ENCODE data around the gene MBTD1.
"Not testable (repeated sequence)": the region's sequence is repeated elsewhere in the genome, so short reads cannot be mapped to it uniquely, and the experiment has no call there.

The MBTD1 gene

DNA sequence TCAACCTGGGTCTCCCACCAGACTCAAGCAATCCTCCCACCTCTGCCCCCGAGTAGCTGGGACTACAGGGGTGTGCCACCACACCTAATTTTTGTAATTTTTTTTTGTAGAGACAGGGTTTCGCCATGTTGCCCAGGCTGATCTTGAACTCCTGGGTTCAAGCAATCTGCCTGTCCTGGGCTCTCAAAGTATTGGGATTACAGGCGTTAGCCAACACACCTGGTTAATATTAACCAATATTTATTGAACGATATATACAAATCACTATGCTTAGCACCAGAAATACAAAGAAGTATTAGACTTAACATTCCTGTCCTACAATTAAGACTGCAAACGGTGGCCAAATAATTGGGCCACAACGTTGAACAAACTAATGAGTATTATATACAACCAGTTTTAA is 4.2 kb downstream of the MBTD1 start:
- no peak for DNase-seq (ENCODE audit: low read depth)

DNA sequence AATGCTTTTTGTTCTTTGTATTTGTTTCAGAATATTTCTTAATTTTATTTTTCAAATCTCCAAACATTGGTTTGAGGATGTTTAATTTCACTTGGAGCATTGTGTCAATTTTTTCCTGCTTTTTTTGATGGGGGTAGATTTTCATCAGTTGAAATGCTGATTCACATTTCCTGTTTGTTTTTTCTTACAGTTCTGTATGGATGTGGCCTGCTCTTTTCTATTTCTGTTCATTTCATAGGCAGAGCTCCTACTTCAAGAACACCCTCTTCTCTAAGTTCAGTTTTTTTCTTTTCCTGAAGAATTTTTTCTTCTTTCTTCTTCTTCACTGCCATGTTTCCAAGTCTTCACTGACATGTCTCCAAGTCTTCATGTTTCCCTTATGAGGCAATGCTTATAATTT is 8.8 kb downstream of the MBTD1 start:
- no peak for DNase-seq (ENCODE audit: low read depth)

DNA sequence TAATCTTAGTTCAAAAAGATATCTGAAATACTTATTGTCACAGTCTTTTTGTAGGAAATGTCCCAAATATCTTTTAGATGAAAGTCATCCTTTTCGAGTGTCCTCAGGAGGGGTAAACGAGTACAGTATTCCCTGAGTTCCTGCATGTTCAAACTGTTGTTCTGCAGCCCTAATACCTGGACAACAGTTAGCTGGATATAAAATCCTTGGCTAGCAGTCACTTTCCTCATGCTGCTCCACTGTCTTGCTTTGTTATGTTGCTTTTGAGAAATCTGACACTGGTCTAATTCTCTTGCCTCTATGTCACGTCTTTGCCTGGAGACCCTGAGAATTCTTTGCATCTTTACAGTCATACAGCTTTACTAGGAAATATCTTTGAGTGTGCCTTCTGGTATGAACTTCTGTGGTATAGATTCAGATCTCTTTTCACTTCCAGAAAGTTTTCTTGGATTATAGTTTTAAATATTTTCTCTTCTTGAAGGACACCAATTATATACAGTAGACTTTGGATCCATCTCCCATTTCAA is 9.5 kb downstream of the MBTD1 start:
- no peak for DNase-seq (ENCODE audit: low read depth)

DNA sequence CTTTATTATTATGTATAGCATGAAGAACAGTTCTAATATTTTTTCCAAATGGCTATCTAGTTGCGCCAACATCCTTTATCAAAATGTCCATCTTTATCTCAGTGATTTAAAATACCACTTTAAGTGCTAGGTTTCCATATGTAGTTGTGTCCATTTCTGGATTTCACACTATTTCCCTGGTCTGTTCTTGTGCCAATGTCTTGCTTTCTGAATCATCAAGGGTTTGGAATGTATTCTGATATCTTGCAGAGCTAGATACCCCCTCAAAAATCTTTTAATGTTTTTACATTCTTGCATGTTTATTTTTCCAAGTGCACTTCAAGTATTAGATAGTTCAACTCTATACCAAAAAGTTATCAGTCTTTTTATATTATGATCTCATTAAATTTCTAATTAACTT is 14.3 kb downstream of the MBTD1 start:
- no peak for DNase-seq (ENCODE audit: low read depth)

DNA sequence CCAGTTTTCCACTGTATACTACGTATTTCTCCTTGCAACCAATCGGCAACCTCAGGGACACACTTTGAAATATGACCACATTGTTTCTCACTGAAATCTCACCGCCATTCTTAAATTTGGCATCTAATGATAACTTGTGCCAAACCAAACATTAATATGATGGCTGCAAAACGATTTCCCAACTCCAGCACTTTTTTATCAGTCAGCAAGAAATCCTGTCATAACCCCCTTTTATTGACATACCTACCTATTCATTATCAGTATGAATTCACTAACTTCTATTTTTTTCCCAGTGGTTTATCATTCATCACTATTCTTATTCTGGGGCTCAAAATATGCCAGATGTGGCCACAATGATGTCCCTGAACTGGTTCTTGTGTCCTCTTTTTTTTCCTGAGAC is 15.8 kb downstream of the MBTD1 start:
- no peak for DNase-seq (ENCODE audit: low read depth)

DNA sequence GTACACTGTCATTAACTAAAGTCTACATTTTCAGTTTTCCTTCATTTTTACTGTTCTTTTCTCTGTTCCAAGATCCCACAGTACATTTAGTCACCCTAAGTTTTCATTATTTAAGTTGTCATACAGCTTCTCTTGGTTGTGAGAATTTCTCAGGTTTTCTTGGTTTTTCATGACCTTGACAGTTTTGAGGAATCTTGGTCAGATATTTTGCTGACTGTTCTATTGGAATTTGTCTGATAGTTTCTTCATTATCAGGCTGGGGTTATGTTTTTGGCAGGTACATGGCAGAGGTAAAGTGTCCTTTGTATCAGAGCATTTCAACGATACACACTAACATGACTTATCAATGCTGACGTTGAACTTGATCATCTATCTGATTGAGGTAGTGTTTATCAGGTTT is 19.6 kb downstream of the MBTD1 start:
- no peak for DNase-seq (ENCODE audit: low read depth)

DNA sequence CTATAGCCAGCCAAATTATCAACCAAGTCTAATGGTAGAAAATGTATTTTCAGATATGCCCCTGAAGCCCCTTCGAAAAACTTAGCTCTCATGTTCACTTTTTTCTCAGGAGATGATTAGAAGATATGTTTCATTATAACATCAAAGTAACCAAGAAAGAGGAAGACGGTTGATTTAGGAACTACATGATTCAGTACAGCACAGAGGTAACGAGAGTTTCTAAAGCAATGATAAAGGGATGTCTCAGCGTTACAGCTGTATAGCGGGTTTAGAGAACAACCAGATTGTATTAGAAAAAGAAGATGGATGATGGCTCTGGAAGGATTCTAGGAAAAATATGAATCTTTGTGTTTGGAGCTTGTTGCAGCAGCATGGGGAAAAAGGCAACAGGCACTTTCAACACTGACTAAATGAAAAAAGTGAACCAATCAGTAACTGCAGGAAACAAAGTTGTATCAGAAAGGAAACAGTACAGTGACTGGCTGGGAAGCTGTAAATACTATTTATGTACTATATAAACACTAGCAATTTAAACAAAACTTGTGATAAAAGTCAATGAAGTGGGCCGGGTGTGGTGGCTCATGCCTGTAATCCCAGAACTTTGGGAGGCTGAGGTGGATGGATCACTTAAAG is 21.5 kb downstream of the MBTD1 start:
- no peak for DNase-seq (ENCODE audit: low read depth)

DNA sequence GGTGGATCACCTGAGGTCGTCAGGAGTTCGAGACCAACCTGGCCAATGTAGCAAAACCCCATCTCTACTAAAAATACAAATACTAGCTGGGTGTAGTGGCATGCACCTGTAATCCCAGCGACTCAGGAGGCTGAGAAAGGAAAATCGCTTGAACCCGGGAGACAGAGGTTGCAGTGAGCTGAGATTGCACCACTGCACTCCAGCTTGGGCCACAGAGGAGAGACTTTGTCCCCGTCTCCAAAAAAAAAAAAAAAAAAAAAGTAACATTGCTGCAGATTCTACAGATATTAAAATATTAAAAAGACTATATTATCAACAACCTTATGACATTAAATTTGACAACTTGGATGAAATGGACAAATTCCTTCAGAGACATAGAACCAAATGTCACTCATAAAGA is 25.7 kb downstream of the MBTD1 start:
- no peak for DNase-seq (ENCODE audit: low read depth)

DNA sequence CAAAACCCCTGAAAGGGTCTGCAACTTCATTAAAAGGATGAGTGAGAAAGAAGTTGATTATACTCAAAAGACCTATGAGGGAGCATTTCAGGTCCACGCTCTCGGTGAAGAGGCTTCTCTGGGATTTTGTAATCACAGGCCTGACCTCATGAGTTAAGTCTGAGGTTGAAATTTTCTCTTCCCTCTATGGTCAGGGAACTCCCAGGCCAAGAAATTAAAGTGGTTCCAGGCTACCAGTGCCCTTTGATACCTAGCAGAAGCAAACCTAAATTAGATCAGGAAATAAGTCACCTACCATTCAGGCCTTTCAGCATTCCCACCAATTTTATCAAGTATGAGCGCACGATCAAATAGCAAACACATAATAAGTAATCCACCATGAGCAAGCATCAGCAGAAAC is 27.9 kb downstream of the MBTD1 start:
- DNase-seq (ENCODE audit: low read depth) = no peak

DNA sequence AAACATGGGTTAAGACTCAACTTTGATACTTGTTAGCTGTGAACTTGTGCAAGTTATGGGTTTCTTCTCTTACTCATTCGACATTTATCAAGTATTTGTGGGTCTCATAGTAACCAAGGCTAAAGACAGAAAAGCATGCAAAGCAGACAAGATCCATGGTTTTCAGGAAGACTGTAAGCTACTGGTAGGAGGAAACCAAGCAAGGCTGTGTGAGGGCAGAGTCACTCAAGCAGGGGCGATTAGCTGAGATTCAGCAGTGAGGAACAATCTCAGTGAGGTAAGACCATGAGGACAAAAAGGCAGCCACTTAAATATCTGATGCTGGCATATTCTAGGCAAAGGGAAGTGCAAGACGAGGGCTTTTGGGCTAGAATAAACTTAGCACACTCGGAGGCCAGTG is 29.5 kb downstream of the MBTD1 start:
- DNase-seq (ENCODE audit: low read depth) = no peak

DNA sequence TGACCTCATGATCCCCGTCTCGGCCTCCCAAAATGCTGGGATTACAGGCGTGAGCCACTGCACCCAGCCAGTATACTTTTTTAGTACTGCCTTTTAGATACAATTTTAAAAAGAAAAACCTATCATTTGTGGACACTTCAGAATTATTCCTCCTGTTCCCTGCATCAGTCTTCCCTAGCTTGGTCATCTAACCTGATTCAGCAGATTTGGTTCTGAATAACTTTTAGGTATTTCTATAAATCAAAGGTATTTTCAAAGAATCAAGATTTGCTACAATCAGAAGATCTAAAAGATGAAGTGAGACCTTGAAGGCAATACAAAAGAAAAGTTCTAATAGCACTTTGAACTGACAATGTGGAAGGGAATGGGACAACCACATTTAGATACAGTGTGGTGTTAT is 30.0 kb downstream of the MBTD1 start:
- DNase-seq (ENCODE audit: low read depth) = no peak

DNA sequence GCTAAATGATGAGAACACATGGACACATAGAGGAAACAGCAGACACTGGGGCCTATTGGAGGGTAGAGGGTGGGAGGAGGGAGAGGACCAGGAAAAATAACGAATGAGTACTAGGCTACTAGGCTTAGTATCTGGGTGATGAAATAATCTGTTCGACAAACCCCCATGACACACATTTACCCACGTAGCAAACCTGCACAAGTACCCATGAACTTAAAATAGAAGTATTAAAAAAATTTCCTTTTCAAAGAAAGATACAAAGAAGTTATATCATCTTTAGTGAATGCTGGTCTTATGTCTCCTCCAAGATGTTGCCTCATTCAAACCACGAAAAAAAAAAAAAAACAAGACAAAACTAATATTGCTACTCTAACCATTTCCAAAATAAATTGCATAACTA is 31.7 kb downstream of the MBTD1 start:
- peak; percentile 49 for DNase-seq (ENCODE audit: low read depth)

DNA sequence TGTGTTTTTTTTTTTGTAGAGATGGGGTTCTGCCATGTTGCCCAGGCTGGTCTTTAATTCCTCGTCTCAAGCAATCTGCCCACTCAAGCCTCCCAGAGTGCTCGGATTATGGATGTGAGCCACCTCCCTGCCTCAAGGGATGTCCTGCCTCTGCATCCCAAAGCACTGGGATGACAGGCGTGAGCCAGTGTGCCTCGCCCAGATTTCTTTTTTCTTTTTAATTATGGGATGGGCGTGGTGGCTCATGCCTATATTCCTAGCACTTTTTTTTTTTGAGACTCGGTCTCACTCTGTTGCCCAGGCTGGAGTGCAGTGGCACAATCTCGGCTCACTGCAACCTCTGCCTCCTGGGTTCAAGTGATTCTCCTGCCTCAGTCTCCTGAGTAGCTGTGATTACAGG is 34.3 kb downstream of the MBTD1 start:
- not testable (repeated sequence) for DNase-seq (ENCODE audit: low read depth)

DNA sequence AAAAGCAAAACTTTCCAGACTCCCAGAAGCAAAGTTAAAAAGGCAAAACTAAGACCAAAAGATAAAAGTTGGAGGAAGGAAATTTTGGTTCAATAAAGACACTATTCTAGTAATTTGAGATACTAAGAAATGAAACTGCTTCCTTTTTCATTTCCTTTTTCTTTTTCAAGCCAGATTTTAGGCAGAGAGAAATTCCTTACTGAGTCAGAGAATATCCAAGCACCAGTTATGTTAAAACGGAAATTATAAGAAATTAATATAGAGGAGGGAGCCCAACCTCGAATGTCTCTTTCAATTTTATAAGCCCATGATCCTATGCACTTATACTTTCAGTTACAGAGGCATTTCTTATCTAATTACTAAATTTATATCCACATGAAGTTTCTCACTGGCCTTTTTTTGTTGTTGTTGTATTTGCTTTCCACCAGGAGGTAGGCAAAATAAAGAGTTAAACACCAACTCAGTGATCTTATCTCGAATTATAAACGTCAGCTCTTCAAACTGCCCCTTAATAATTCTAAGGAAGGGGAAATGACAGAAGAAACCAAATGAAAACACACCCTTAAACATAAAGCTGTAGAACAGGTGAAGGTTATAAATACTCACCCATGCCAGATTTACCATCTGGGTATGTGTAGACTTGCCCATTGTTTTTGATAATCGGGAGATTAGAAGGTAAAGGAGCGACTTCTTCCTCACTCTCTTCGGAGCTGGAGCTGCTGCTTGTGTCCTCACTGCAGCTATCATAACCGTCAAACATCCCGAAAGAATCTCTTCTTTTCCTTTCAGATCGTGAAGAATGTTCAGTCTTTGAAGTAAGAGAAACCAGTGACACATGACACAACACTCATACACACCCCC is 35.2 kb downstream of the MBTD1 start:
- DNase-seq (ENCODE audit: low read depth) = no peak

DNA sequence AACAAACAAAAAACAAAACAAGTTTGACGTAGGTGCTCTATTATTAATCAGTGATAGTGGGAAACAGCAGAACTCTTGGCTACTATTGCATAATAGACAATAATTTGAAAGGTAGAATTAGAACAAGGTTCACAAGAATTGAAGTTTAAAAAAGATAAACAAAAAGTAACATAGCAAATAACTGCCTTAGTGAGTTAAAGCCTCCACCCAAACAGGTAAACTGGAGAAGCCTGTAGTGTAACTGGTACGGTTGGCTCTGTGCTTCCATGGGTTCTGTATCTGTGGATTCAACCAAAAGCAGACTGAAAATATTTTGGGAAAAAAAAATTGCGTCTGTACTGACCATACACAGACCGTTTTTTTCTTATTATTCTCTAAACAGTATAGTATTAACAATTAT is 38.5 kb downstream of the MBTD1 start:
- no peak for DNase-seq (ENCODE audit: low read depth)

DNA sequence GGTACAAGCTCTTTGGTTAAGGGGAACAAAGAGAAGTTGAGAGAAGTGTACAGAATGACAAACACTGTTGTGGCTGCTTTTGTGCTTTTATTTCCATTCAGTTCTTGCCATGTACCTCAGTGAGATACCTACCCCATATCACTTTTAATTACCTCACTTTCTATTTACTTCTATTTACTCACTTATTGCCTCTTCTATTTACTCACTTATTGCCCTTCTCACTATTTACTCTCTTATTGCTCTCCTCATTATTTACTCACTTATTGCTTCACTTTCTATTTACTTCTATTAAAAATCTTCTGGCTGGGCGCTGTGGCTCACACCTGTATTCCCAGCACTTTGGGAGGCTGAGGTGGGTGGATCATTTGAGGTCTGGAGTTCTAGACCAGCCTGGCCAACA is 41.9 kb downstream of the MBTD1 start:
- no peak for DNase-seq (ENCODE audit: low read depth)

DNA sequence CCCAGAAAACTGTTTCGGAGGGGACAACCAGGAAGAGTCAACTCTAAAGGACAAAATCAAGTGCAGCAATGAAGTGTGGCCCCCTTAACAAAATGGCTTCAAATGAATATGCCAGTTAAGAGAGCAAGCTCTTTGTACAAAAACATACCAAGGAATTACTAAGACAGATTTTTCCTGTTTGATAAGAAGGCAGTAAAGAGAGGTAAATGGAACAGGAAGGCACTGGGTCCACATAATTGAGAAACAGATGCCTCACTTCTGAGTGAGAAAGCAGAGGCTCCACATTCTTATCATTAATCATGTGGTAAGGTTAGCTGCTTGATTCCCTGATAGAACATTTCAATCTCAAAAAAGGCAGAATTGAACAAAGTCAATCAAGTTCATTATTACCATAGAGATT is 44.9 kb downstream of the MBTD1 start:
- DNase-seq (ENCODE audit: low read depth) = no peak

DNA sequence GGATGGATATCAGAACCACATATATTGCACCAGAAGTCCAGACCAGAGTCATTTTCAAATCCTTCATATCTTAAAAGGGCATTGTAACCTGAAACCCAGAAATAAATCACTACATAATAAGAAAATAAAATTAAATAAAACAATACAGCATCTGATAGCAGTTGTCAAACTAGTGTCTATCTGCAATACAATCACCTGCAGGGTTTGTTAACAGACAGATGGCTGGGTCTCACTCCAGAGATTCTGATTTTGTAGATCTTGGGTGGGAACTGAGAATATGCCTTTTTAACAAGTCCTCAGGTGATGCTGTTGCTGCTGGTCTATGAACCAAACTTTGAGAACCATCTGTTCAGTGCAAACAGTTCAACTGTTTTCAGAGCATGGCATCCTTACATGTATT is 56.0 kb downstream of the MBTD1 start:
- no peak for DNase-seq (ENCODE audit: low read depth)

DNA sequence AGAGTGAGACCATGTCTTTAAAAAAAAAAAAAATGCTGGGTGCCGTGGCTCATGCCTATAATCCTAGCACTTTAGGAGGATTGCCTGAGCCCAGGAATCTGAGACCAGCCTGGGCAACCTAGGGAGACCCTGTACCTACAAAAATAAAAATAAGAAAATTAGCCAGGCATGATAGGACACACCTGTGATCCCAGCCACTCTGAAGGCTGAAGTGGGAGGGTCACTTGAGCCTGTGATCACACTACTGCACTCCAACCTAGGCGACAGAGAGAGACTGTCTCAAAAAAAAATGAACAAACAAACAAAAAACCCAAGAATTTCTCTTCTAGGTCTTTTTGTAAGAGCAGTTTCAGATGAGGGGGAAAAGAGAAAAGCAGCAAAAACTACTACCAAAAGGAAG is 59.0 kb downstream of the MBTD1 start:
- no peak for DNase-seq (ENCODE audit: low read depth)

DNA sequence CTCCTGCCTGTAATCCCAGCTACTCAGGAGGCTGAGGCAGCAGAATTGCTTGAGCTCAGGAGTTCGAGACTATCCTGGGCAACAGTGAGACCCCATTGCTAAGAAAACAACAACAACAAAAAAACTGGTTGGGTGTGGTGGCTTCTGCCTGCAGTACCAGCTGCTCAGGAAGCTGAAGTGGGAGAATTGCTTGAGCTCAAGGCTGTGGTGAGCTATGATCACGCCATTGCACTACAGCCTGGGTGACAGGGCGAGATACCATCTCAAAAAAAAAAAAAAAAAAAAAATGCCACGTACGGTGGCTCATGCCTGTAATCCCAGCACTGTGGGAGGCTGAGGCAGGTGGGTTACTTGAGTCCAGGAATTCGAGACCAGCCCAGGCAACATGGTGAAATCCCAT is 59.6 kb downstream of the MBTD1 start:
- DNase-seq (ENCODE audit: low read depth) = no peak

DNA sequence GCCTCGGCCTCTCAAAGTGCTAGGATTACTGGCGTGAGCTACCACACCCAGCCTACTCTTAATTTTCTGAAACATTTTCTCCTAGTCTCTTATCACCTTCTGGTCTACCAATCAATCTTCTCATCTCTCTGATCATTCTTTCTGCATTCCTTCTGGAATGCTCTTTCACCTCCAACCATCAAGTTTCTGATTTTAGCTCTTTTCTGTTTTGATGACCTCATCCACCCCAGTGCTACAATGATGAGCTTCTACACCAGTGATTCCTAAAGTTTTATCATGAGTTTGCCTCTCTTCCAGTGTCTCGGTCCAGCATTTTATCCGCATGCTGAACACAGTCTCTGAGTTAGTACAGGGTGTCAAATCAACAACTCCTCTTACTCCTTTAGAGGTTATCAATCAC is 62.1 kb downstream of the MBTD1 start:
- no peak for DNase-seq (ENCODE audit: low read depth)

DNA sequence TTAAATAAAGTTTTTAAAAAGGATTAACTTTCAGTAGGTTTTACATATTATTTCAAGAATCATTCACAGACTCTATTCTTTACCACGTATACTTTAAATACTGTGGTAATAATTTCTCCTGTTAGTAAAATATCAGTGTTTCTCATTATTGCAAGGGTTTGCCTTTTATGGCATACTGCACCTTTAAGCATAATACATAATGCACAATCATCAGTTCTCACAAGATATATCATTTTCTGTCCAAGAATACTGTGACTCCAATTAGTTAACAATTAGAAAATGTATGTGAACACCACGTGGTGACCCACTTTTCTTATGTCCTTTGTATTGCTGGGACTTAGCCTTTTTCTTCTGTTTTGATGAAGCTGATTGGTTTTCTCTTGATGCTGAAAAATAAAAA is 68.0 kb downstream of the MBTD1 start:
- no peak for DNase-seq (ENCODE audit: low read depth)

DNA sequence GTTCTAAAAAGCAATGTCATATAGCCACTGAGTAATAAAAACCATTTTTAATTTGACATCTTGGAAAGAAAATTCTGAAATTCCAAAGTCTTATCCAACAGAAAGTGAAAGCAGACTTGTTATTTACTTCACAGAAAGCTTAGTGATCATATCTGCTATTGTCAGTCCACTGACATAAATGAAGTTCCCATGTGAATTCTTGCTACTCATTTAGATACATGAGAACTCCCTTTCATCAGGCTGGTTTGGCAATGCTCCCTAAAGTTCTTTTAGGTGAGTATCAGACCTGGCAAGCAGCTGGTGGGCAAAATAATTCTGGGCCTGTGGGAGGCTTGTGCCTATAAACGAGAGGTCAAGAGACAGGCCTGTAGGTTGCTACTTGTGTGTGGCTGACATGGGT is 70.2 kb downstream of the MBTD1 start:
- peak; percentile 9 for DNase-seq (ENCODE audit: low read depth)

DNA sequence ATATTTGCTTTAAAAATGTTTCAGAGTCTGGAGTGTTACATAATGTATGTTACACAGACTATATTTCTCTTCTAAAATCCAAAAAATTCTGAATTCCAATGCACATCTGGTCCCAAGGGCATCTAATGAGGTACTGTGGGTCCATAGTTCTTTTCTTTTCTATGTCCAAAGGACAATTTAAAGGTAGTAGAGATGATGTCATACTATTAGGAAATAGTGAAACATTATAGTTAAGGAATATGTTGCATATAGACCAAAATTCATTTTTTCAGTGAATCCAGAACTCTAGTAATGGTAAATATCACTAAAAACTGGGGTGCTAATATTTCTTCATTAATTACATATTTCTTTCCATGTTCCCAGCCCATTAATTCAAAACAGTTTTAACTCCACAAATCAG is 70.7 kb downstream of the MBTD1 start:
- no peak for DNase-seq (ENCODE audit: low read depth)

Data from fibroblast of gingiva (primary cell).